GM19467 (cell line): Measurements from ENCODE around the gene C10orf90.

Experiments used
- ATAC-seq: cut with Tn5 transposase; IDR thresholded peaks from one replicate; pipeline ENCODE4 v1.9.1; 2021; ENCODE audit warnings: mild to moderate bottlenecking, moderate library complexity; ENCODE audit not compliant: unreplicated experiment

C10orf90 gene

GRCh38 chr10:126432507-126432906 is 238.0 kb downstream of the C10orf90 start:
- no peak for ATAC-seq

DNA sequence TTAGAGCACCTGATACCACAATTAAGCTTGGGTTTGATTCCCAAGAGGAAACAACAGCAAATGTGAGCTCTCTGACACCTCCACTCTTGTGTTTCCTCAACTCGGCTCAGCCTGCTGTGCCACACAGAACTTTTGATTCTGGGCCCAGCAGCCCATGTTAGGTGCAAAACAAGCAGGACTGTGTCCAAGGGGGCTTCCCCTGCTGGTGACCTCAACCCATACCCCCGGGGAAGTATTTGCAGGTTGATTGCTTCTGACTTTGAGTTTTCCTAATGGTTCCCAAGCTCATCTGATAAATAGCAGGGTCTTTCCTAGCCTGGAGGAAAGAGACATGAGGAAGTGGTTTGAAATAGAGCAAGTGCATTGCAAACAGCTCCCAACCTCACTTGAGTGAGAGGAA is 238.7 kb downstream of the C10orf90 start:
- no peak for ATAC-seq

DNA sequence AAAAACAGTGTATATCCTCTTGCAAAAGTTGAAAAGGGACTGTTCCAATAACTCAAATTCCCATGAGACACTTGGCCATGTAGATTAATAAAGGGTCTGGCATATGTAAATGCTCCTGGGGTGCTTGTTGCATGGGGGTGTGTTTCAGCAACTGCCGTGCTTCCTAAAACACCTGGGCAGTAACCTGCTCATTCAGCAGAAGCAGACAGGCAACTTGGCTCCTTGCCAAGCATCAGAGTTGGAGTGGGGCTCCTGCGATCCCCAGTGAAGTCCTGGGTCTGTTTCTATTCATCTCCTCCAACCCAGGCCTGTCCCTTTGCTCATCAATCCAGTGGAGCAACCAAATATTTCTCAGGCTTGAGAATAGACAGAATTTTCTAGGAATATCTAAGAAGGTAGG is 240.0 kb downstream of the C10orf90 start:
- ATAC-seq = no peak

GRCh38 chr10:126429275-126429674 is 241.2 kb downstream of the C10orf90 start:
- no peak for ATAC-seq

DNA sequence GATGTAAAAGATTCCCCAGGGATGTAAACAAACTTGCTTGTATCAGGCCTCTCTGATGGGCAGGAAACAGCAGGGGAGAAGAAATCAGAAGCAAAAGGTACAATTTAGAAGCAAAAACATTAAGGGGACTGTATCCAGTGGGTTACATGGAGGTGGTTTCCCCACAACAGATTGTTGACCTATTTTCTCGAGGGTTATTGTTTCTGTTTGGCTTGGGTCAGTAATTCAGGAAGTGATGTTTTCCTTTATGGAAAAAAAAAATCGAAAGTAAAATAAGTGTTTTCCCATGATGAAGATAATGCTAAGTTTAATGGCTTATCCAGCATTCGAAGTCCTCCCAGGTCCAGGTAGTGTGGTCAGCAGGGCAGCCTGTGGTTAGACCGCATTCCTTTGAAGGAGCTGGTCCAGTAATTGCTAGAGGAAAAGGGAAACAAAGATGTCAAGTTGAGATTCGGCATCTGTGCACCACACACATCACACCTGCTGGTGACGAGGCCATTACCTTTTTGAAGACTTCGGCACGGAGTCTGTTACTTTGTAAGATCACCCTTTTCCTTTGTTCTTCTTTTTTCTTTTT is 244.9 kb downstream of the C10orf90 start:
- ATAC-seq = no peak

- no peak for ATAC-seq
Measured at GRCh38 chr10:126425032-126425431, 245.5 kb downstream of the C10orf90 start.

- no peak for ATAC-seq
Measured at GRCh38 chr10:126423732-126424491, 246.6 kb downstream of the C10orf90 start.

GRCh38 chr10:126422567-126422966 is 247.9 kb downstream of the C10orf90 start:
- ATAC-seq = no peak

- ATAC-seq = no peak
Measured at GRCh38 chr10:126421756-126422256, 248.7 kb downstream of the C10orf90 start.

DNA sequence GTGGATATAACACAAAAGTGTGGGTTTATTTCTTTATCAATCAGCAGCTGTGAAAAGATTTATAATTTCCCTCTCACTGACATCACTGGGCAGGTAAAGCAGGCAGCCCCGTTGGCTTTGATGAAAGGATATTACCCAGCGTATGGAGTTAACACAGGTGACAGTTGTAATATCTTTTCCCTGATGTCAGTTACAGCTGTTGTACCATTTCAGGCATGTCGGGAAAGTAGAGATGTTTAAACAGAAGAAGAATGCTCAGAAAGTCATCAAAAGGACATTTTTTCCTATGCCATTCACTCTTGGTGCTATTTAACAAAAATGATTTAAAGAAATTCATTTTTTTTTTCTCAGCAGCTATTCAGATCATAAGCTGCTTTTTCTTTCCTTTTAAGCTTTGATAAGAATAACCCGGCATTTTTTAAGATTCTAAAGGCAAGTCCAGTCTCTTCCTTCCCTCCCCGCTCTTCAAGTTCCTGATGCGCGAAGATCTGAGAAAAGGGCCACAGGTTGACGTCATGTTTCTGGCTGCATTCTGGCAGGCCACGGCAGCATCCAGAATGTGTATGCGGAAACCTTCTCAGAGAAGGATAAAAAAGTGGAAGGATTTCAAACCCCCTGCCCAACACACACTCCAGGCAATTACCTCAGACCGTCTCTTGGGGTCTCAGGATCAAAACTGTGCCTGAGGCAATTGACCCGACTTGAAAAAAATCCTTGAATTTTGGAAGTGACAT is 249.8 kb downstream of the C10orf90 start:
- no peak for ATAC-seq

GRCh38 chr10:126417220-126417825 is 253.2 kb downstream of the C10orf90 start:
- no peak for ATAC-seq

GRCh38 chr10:126409821-126410220 is 260.7 kb downstream of the C10orf90 start:
- ATAC-seq = no peak

- ATAC-seq = no peak
Measured at GRCh38 chr10:126408953-126409641, 261.4 kb downstream of the C10orf90 start.

DNA sequence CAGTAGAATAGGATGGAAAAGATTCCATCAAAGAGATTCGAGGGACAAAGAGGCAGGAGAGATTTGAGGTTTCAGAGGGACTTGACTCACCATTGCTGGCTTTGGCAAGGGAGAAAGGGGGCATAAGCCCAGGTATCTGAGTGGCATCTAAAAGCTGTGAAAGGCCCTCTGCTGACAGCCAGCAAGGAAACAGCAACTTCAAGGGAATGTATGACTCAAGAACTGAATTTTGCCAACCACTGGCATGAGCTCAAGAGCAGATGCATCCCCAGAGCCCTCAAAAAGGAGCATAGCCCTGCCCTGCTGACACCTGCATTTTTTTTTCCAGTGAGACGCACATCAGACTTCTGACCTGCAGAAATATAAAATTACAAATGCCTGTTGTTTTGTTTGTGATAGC is 262.7 kb downstream of the C10orf90 start:
- no peak for ATAC-seq

DNA sequence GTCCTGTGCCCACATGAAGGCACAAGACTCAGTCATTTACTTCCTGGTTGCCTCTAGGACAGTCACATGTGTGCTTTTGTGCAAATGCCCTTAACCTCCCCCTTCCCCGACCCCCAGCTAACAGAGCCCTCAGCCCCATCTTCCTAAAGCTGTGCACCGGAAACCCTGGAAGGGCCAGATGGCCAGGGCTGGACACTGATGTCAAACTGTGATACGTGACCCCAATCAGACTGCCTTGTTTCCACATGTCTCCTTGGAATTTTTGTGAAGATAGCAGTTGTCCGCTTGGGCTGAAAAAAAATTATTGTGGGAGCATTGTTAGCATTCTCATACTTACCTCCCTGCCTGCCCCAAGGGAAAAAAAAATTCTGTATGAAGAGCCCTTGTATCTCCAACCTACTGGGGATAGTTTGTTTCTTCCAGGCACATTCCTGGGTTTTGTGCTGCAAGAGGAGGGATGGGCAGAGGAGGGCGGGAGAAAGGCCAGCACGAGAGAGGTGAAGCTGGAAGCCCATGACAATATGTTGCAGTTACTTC is 265.2 kb downstream of the C10orf90 start:
- no peak for ATAC-seq

- no peak for ATAC-seq
Measured at GRCh38 chr10:126402721-126403695, 267.5 kb downstream of the C10orf90 start.

DNA sequence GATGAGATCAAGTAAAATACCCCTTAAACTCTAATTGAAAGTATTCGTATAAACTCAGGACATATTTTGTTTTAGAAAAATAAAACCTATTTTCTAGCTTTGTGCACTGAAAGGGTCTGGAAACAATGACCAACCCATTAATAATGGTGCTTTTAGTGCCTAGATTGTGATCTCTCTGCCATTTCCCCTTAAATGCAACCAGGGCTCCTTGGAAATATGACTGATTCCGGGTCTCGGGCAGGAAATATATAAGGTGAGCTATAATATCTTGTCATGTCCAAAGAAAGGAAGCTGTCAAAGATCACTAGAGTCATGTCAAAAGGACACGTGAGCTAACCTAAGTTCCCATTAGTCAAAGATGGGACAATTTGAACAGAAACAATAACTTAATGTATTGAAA is 269.9 kb downstream of the C10orf90 start:
- ATAC-seq = no peak

DNA sequence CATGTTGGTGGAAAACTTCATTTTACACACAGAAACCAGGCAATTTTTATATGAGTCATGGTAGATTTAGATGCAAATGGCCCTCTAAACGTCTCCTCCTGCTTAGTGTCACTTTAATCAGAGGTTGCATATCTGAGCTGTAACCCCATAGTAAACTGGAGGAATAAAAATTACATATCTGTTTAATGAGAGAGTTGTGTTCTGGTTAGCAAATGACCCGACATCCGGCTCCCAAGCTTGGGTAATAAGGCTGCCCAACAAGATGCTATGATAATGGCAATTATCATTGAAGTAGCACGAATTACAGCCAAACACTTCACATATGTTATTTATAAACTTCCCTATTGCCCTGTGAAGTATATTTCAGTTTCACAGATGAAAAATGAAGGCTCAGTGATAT is 271.6 kb downstream of the C10orf90 start:
- ATAC-seq = no peak

DNA sequence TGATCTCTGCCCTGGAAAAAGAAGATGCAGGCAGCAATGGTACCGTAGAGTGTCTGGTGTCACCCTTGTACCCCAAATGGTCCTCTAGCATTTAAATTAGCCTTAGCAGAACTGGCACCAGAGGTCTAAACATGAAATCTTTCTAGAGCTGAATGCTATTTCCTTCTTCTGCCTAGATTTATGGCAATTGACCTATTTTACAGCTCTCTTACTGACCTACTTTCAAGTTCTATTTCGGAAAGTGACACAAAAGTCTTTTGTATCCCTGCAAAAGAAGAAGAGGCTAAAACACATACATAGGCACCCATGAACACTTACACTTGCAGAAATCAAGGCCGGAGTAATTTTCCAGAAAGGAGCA is 272.1 kb downstream of the C10orf90 start:
- ATAC-seq = no peak
